Osteocyte (in vitro differentiated cells): ENCODE measurements around the gene OR52I1. TPM values are rescaled to one million over a fixed set of nuclear protein-coding genes. Genes with fewer than 3 reads are reported as not detected.

ENCODE experiments used
- DNase-seq: peaks from one replicate; pipeline ENCODE4 v3.0.0; 2021; ENCODE audit warnings: mixed read lengths; ENCODE audit not compliant: unreplicated experiment; ENCODE audit errors: extremely low spot score
- H3K27ac Mint-ChIP-seq: one replicate; pipeline ENCODE4 v1.8.0; 2021; ENCODE audit warnings: mild to moderate bottlenecking, mixed read lengths; ENCODE audit not compliant: unreplicated experiment
- H3K27me3 Mint-ChIP-seq: one replicate; pipeline ENCODE4 v1.8.0; 2021; ENCODE audit warnings: mixed read lengths; ENCODE audit not compliant: unreplicated experiment
- H3K36me3 Mint-ChIP-seq: one replicate; pipeline ENCODE4 v1.8.0; 2021; ENCODE audit warnings: mixed read lengths; ENCODE audit not compliant: unreplicated experiment
- H3K4me1 Mint-ChIP-seq: one replicate; pipeline ENCODE4 v1.8.0; 2021; ENCODE audit warnings: mixed read lengths; ENCODE audit not compliant: unreplicated experiment
- H3K4me3 Mint-ChIP-seq: one replicate; pipeline ENCODE4 v1.8.0; 2021; ENCODE audit warnings: mild to moderate bottlenecking, moderate library complexity, mixed read lengths; ENCODE audit not compliant: unreplicated experiment
- H3K9me3 Mint-ChIP-seq: one replicate; pipeline ENCODE4 v1.8.0; 2021; ENCODE audit warnings: mixed read lengths; ENCODE audit not compliant: unreplicated experiment
- total RNA-seq: library from RNA; stranded (reverse); gene quantifications from 2 replicates; pipeline ENCODE4 v1.2.1, GENCODE V29; 2021
- TF ChIP-seq, protein P1 (sequence below): fragments of 200-600 bp; sonication (generic); IDR thresholded peaks from 2 replicates; pipeline ENCODE4 v1.5.0; 2021; ENCODE audit warnings: antibody characterized with exemption, mild to moderate bottlenecking, moderate library complexity

Gene OR52I1
- total RNA-seq, 1 donor from 2014 or later = not detected

DNA sequence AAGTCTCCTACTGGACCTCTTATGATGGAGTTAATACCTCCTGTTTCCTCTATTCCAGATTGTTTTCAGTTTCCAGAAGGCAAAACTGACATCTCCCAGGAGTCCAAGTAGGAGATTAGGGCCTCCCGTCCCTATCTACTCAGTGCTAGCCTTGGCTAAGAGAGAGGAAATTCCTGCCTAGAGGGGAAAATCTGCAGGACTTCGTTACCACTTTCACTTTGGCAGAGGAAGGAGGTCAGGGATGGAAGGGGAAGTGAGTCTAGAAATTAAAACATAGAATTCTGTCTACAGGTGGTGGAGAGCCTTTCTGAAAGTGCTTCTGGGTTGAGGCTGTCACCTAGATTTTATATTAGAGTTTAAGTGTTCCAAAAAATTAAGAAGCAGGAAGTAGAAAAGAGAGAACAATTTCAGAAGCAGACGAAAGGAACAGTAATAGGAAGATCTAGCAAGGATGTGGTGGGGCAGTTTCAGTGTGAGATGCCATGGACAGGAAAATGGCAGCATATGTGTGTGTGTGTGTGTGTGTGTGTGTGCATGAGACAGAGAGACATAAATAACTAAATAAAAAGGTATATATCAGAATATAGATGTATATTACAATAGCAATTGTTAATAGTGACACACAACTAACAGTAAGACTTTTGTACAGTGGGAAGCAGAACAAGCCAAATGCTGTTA is 16.6 kb downstream of the OR52I1 start:
- Mint-ChIP-seq H3K27me3 (peaks cover 27% of the 10 kb centered on the region), H3K9me3 (peaks cover 2% of the 10 kb centered on the region), H3K4me3 (peak overlapping the region; percentile 5), H3K36me3 (no peaks in the 10 kb centered on the region), H3K4me1 (peaks cover 29% of the 10 kb centered on the region), H3K27ac (peak overlapping the region; percentile 69)
- no peak for DNase-seq
- TF ChIP-seq, protein P1, sequence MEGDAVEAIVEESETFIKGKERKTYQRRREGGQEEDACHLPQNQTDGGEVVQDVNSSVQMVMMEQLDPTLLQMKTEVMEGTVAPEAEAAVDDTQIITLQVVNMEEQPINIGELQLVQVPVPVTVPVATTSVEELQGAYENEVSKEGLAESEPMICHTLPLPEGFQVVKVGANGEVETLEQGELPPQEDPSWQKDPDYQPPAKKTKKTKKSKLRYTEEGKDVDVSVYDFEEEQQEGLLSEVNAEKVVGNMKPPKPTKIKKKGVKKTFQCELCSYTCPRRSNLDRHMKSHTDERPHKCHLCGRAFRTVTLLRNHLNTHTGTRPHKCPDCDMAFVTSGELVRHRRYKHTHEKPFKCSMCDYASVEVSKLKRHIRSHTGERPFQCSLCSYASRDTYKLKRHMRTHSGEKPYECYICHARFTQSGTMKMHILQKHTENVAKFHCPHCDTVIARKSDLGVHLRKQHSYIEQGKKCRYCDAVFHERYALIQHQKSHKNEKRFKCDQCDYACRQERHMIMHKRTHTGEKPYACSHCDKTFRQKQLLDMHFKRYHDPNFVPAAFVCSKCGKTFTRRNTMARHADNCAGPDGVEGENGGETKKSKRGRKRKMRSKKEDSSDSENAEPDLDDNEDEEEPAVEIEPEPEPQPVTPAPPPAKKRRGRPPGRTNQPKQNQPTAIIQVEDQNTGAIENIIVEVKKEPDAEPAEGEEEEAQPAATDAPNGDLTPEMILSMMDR = no peak

DNA sequence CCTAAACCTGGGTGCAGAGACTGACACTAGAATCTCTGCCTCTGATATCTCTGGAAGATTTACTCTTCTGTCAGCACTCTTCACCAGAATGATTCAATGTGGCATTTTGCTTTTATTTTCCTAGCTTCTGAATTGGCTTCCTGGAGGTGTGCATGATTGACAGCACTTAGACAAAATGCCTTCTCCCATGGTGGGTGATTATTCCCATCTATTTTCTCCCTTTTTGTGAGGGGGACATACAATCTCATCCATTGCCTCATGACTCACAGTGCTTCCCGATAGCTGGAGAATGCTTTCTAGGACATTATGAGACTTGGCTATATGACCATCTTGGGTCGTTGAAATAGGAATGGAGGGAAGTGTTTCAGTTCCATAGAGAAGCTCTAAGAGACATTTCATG is 18.1 kb downstream of the OR52I1 start:
- no peaks in the 10 kb centered on the region for H3K36me3 Mint-ChIP-seq
- peaks cover 18% of the 10 kb centered on the region for H3K4me1 Mint-ChIP-seq
- peaks cover 2% of the 10 kb centered on the region for H3K9me3 Mint-ChIP-seq
- H3K4me3 Mint-ChIP-seq = no peak overlapping the region
- H3K27me3 Mint-ChIP-seq = peaks cover 32% of the 10 kb centered on the region
- DNase-seq = no peak
- TF ChIP-seq, protein P1 = no peak
- no peak overlapping the region for H3K27ac Mint-ChIP-seq

DNA sequence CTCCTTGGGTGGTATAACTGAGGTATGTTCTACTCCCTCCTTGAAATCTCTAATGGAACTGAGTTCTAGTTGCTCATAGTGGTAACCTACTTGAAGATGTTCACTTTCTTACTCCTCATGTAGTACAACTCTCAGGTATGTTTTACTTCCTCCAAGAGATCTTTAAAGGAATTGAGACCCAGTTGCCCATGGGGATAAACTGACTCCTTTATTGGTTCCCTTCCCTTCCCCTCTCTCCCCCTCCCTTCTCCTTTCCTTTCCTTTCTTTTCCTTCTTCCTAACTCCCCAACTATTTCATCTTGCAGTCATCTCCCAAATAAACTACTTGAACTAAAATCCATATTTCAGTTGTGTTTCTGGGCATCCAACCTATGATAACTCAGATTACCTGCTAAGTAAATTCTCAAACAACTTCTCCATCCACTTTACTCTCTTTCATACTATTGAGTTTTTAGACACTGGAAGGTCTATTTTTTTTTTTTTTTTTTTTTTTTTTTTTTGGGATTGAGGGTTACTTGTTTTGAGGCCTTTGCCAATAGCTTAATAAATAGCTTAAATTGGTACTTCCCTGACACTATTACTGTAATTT is 22.1 kb downstream of the OR52I1 start:
- Mint-ChIP-seq H3K9me3 (no peaks in the 10 kb centered on the region), H3K36me3 (no peaks in the 10 kb centered on the region), H3K4me1 (no peaks in the 10 kb centered on the region), H3K4me3 (no peak overlapping the region), H3K27ac (no peak overlapping the region), H3K27me3 (peaks cover 49% of the 10 kb centered on the region)
- TF ChIP-seq, protein P1 = no peak
- DNase-seq = no peak

DNA sequence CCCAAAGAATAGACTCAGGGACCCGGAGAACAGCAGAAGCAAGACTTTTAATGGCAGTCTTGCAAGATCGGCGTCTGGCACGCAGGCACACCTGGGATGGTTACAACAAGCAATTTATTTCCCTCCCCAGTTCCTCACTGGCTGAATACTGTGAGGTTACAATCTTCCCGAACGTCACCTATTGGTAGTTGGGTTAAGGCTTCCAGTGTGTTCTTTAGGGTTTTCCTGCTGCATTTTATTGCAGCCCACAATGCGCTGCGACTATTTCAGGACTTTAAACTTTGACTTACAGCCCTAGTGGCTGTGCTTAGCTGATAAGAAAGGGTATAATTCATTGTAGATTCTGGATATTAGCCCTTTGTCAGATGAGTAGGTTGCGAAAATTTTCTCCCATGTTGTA is 25.7 kb downstream of the OR52I1 start:
- Mint-ChIP-seq H3K4me1 (no peaks in the 10 kb centered on the region), H3K27me3 (peaks cover 54% of the 10 kb centered on the region), H3K9me3 (no peaks in the 10 kb centered on the region), H3K36me3 (no peaks in the 10 kb centered on the region), H3K4me3 (no peak overlapping the region), H3K27ac (no peak overlapping the region)
- no peak for DNase-seq
- TF ChIP-seq, protein P1 = no peak

DNA sequence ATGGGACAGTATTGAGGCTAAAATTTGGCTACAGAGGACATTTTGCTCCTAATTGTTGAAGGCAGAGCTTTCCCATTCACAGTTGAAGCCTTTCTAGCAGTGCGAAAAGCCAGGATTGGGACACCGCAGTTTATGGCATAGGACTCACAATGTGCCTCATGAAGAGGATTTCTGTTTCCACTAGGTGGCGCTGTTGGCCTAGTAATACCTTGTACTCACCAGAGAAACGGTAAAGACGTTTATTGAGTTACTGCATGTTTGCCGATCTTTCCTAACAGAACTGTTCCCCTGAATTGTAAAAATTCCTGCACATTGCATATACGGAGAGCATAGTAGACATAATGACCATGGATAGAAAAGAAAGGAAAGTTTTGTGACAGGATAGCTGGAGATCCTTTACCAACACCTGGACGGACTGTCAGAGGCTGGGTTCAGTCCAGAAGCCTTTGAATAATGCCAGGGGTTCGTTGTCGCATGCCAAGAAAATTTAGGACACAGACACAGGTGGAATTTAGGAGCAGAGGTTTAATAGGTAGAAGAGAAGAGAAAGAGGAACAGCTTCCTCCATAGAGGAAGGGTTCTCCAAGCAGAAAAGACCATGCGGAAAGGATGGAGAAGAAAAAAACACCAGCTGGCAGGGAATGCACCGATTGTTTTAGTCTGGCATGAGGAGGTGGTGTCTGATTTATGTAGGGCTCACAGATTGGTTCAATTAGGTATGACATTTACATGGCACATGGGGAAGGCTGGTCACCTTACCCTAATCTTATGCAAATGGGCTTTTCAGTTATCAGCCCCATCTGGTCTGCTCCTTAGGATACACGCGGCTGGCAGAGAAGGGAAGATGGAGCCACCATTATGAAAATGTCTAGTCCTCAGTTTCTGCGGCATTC is 32.6 kb downstream of the OR52I1 start:
- H3K27ac Mint-ChIP-seq = no peak overlapping the region
- H3K9me3 Mint-ChIP-seq = no peaks in the 10 kb centered on the region
- peaks cover 2% of the 10 kb centered on the region for H3K4me1 Mint-ChIP-seq
- no peaks in the 10 kb centered on the region for H3K36me3 Mint-ChIP-seq
- TF ChIP-seq, protein P1 = peak; percentile 83
- H3K27me3 Mint-ChIP-seq = peaks cover 70% of the 10 kb centered on the region
- DNase-seq = peak; percentile 88
- no peak overlapping the region for H3K4me3 Mint-ChIP-seq
